ENCODE measurements around the gene ZMYND10. TPM values are rescaled to one million over a fixed set of nuclear protein-coding genes. Genes with fewer than 3 reads are reported as not detected.

Gene ZMYND10
- total and polyA plus RNA-seq, 9 of the 15 experiments (the other 6 are each of a cell fraction or from before 2014, with no cell fraction given) = 0.20 to 2.8 (median 0.70) TPM

DNA sequence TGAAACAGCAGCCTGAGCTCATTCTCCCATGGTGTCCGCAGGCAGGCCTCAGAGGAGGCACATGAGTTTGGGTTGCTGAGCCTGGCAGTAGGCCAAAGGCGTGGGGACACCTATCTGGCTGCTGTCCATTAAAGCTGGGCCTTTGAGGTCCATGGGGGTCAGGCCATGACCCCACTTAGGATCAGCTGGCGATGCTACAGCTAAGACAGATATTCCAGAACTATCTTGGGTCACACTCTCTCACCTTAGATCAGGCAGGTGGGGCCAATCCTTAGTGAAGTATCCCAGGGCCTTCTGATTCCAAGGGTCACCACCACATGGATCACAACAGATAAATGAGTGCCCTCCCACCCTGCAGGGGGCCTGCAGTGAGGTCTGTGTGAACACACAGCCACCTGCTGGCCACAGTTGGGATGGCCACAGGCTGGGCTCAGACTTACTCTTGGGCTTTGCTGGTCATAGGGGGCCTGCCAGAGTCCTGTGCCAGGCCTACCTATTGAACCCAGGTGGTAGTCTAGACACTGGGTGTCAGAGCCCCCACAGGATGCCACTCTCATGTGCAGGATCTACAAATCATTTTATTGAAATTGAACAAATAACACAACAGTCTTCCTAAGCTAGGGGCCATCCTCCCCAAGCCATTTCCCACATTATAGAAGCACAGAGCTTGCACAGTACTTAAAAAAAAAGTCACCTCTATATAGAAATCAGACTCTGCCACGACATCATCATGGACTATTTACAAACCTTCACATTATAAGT, 21.0 kb downstream of the ZMYND10 start (continued):
- TF ChIP-seq, protein P1, sequence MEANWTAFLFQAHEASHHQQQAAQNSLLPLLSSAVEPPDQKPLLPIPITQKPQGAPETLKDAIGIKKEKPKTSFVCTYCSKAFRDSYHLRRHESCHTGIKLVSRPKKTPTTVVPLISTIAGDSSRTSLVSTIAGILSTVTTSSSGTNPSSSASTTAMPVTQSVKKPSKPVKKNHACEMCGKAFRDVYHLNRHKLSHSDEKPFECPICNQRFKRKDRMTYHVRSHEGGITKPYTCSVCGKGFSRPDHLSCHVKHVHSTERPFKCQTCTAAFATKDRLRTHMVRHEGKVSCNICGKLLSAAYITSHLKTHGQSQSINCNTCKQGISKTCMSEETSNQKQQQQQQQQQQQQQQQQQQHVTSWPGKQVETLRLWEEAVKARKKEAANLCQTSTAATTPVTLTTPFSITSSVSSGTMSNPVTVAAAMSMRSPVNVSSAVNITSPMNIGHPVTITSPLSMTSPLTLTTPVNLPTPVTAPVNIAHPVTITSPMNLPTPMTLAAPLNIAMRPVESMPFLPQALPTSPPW (CRISPR knock-in tag; IDR thresholded peaks at IDR 0.05) = peak; percentile 46
- TF ChIP-seq RCOR1 (IDR thresholded peaks at IDR 0.05; ENCODE audit: borderline replicate concordance in 1 of 2, low read depth in 2 of 2, low read length in 2 of 2) = 0 out of 4 replicates have a peak, but pooled peaks of 1 of the 2 experiments have one; percentile 17
- TF ChIP-seq DPF2 (IDR thresholded peaks at IDR 0.05) = peak; percentile 52; the same call in 1 of the 2 replicates
- TF ChIP-seq GATA2 (CRISPR knock-in tag; IDR thresholded peaks at IDR 0.05) = peak; percentile 13; the same call in 1 of the 2 replicates
- TF ChIP-seq KDM1A (IDR thresholded peaks at IDR 0.05) = peak; percentile 53 to 69; a peak in 3 of 4 replicates
- peak; percentile 38; the same call in 1 of the 2 replicates for TF ChIP-seq EP400 (IDR thresholded peaks at IDR 0.05)
- TF ChIP-seq, protein P2, sequence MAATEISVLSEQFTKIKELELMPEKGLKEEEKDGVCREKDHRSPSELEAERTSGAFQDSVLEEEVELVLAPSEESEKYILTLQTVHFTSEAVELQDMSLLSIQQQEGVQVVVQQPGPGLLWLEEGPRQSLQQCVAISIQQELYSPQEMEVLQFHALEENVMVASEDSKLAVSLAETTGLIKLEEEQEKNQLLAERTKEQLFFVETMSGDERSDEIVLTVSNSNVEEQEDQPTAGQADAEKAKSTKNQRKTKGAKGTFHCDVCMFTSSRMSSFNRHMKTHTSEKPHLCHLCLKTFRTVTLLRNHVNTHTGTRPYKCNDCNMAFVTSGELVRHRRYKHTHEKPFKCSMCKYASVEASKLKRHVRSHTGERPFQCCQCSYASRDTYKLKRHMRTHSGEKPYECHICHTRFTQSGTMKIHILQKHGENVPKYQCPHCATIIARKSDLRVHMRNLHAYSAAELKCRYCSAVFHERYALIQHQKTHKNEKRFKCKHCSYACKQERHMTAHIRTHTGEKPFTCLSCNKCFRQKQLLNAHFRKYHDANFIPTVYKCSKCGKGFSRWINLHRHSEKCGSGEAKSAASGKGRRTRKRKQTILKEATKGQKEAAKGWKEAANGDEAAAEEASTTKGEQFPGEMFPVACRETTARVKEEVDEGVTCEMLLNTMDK (IDR thresholded peaks at IDR 0.05; ENCODE audit: borderline replicate concordance, insufficient read depth, low read depth, low read length, poor library complexity, severe bottlenecking) = peak; percentile 68
- peak; percentile 52; the same call in 1 of the 2 replicates for TF ChIP-seq RB1 (IDR thresholded peaks at IDR 0.05; ENCODE audit: low read depth)
- no peak for TF ChIP-seq E4F1 (CRISPR knock-in tag; IDR thresholded peaks at IDR 0.05; ENCODE audit: borderline replicate concordance)
- TF ChIP-seq ZBTB7A (IDR thresholded peaks at IDR 0.05; ENCODE audit: borderline replicate concordance, control insufficient read depth, low read depth, low read length) = peak; percentile 77
- peak; percentile 47 for TF ChIP-seq ARID1B (IDR thresholded peaks at IDR 0.05)
- peak; percentile 70 to 91 for TF ChIP-seq RAD21 (CRISPR knock-in tag; conservative IDR thresholded peaks at IDR 0.05 in 1 of 2, IDR thresholded peaks at IDR 0.05 in 1 of 2)
- no peak for TF ChIP-seq ARHGAP35 (IDR thresholded peaks at IDR 0.05; ENCODE audit: partially characterized antibody)
- TF ChIP-seq, protein P3, sequence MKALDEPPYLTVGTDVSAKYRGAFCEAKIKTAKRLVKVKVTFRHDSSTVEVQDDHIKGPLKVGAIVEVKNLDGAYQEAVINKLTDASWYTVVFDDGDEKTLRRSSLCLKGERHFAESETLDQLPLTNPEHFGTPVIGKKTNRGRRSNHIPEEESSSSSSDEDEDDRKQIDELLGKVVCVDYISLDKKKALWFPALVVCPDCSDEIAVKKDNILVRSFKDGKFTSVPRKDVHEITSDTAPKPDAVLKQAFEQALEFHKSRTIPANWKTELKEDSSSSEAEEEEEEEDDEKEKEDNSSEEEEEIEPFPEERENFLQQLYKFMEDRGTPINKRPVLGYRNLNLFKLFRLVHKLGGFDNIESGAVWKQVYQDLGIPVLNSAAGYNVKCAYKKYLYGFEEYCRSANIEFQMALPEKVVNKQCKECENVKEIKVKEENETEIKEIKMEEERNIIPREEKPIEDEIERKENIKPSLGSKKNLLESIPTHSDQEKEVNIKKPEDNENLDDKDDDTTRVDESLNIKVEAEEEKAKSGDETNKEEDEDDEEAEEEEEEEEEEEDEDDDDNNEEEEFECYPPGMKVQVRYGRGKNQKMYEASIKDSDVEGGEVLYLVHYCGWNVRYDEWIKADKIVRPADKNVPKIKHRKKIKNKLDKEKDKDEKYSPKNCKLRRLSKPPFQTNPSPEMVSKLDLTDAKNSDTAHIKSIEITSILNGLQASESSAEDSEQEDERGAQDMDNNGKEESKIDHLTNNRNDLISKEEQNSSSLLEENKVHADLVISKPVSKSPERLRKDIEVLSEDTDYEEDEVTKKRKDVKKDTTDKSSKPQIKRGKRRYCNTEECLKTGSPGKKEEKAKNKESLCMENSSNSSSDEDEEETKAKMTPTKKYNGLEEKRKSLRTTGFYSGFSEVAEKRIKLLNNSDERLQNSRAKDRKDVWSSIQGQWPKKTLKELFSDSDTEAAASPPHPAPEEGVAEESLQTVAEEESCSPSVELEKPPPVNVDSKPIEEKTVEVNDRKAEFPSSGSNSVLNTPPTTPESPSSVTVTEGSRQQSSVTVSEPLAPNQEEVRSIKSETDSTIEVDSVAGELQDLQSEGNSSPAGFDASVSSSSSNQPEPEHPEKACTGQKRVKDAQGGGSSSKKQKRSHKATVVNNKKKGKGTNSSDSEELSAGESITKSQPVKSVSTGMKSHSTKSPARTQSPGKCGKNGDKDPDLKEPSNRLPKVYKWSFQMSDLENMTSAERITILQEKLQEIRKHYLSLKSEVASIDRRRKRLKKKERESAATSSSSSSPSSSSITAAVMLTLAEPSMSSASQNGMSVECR (CRISPR knock-in tag; IDR thresholded peaks at IDR 0.05) = no peak

Measured in K562 (cell line).